ENCODE data around the gene PMF1.
"Not testable (repeated sequence)": the region's sequence is repeated elsewhere in the genome, so short reads cannot be mapped to it uniquely, and the experiment has no call there.

PMF1 gene

GRCh38 chr1:156212833-156213643 lies at the start of gene PMF1:
Gene PMF1, plus strand, starts transcription at chr1:156213007. Its CDS starts 9 bp downstream, at chr1:156213016.
- DNase-seq: peak; percentile 80

DNA sequence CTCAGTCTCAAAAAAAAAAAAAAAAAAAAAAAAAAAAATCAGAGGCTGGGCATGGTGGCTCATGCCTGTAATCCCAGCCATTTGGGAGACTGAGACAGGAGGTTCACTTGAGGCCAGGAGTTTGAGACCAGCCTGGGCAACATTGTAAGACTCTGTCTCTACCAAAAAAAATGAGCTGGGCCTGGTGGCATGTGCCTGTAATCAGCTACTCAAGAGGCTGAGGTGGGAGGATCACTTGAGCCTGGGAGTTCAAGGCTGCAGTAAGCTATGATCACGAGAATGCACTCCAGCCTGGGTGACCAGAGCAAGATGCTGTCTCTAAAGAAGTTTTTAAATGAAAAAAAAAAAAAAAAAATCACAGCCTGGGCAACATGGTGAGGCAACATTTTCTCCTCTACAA lies 49.1 kb upstream of the PMF1 start:
- DNase-seq: no peak

DNA sequence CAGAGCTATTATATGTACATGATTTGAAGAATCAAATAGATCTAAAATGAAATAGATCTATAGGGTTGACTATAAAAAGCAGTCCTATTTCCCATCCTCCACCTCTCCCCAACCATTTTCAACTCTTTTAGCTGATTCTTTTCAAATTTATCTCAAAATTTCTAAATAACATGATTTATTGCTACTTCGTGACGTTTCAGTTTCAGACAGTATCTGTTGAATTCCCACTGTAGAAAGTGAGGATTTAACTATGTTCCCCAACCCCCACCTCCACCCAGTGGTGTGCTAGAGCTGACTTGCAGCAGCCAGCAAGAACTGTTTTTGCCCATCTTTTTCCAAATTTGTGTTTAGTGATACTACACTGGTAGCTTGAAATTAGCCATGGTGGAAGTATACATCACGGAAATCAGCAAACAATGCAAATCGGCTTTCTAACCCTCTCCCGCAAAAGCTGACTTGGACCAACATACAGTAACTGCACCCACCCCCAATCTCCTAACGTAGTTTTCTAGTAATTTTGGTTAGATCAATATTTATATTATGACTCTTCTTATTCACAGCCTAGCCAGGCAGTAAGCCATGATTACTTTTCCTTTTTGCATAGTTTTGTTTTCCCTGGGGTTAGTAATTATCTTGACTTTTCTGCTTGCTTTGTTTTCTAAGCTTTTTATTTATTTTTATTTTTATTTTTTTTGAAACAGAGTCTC lies 48.5 kb upstream of the PMF1 start:
- no peak for DNase-seq

DNA sequence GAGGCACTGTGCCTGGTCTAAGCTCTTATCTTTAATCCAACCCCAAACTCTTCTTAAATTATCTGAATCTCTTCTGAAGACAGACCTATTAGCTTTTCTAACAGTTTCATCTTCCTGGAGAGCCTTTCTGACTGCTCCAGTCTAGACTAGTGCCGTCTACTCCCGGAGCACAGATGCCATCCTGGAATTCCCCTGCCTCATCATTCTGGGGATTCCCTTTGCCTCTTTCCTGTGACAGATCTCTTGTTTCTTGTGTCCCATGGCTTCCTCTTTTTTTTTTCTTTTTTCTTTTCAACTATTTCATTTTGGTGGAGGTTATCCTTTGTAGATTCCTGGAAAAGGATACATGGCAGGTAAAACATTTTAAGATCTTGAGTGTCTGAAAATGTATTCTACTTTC lies 47.7 kb upstream of the PMF1 start:
- no peak for DNase-seq

DNA sequence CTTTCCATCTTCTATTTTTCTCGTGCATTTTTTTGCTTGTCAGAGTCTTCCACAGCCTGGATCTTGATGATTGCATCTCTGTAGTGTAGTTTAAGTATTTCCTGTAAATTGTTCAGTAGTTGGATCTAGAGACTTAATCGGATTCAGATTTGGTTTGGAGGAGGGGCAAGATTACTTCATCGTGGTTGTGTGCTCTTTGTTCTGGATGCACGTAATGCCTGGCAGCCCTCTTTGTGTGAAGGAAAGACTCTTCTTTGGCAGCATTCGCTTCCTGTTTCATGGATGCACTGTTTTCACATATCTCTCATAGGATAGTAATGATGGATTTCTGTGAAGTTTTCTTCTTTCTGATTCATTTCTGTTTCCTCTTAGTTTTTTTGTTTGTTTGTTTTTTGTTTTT lies 45.3 kb upstream of the PMF1 start:
- no peak for DNase-seq

GRCh38 chr1:156172696-156173470 lies 39.9 kb upstream of the PMF1 start:
- no peak for DNase-seq

DNA sequence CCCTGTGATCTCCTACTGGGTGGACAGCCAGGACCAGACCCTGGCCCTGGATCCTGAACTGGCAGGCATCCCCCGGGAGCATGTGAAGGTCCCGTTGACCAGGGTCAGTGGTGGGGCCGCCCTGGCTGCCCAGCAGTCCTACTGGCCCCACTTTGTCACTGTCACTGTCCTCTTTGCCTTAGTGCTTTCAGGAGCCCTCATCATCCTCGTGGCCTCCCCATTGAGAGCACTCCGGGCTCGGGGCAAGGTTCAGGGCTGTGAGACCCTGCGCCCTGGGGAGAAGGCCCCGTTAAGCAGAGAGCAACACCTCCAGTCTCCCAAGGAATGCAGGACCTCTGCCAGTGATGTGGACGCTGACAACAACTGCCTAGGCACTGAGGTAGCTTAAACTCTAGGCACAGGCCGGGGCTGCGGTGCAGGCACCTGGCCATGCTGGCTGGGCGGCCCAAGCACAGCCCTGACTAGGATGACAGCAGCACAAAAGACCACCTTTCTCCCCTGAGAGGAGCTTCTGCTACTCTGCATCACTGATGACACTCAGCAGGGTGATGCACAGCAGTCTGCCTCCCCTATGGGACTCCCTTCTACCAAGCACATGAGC lies 36.1 kb upstream of the PMF1 start:
- DNase-seq: no peak

- DNase-seq: no peak
Measured at GRCh38 chr1:156177919-156178654, 34.7 kb upstream of the PMF1 start.

DNA sequence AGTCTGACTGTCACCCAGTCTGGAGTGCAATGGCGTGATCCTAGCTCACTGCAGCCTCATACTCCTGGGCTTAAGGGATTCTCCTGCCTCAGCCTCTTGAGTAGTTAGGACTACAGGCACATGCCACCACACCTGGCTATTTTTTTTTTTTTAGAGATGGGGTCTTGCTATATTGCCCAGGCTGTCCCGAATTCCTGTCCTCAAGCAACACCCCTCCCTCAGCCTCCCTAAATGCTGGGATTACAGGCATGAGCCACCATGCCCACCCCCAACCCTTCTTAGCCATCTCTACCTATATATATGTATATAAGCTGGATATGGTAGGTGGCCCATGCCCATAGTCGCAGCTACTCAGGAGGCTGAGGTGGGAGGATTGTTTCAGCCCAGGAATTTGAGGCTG lies 32.3 kb upstream of the PMF1 start:
- DNase-seq: no peak

GRCh38 chr1:156181391-156181924 lies 31.3 kb upstream of the PMF1 start:
- DNase-seq: not testable (repeated sequence)

DNA sequence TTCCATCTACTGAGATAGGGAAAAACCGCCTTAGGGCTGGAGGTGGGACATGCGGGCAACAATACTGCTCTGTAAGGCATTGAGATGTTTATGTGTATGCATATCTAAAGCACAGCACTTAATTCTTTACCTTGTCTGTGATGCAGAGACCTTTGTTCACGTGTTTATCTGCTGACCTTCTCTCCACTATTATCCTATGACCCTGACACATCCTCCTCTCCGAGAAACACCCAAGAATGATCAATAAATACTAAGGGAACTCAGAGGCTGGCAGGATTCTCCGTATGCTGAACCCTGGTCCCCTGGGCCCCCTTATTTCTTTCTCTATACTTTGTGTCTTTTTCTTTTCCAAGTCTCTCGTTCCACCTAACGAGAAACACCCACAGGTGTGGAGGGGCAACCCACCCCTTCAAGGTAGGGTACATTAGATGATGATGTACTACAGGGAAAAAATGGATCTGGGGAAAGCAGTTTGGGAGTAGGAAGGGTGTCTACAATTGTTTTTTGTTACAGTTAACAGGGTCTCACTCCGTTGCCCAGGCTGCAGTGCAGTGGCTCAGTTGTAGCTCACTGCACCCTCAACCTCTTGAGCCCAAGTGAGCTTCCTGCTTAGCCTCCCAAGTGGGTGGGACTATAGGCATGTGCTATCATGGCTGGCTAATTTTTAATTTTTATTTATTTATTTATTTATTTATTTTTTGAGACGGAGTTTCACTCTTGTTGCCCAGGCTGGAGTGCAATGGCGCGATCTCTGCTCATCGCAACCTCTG lies 30.6 kb upstream of the PMF1 start:
- not testable (repeated sequence) for DNase-seq

DNA sequence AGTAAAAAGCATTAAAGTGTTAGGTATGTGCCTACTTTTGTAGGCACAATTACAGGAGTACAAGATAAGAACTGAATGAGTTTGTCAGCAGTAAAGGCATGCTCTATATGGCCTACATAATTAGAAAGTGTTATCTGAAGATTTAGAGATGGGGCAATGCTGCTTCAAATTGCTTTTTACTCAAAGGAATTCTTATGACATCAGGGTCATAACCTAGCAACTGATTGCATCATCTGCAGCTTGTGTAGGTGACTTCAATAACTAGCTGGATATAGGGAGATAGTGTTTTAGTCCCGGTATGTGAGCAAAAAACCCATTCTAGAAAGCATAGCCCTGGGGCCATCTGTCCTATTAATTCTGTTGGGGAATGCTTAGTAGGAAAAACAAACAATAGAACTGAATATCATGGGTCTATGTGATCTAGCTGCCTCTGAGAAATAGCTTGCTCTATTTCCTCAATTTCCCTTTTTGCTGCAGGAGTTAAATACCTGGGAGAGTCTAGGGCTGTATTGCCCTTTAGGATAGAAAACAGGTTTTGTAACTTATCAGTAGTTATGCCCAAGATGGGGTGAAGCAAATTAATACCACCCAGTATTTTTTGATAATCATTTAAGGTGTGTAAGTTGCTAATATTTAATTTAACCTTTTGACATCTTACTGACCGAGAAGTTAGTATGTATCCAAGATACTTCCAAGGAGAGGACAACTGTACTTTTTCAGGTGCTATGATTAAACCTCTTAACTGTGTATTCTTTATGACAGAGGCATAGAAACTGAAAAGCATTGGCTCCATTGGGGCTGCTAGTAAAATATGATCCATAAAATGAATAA lies 26.2 kb upstream of the PMF1 start:
- DNase-seq: not testable (repeated sequence)

DNA sequence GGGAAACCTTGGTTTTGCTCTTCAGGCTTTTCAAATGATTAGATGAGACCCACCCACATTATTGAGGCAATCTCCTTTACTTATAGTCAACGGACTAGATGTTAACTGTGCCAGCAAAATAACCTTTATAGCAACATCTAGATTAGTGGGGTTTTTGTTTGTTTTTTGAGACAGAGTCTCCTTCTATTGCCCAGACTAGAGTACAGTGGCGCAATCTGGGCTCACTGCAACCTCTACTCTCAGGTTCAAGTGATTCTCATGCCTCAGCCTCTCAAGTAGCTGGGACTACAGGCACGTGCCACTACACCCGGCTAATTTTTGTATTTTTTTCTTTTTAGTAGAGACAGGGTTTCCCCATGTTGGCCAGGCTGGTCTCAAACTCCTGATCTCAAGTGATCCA lies 22.5 kb upstream of the PMF1 start:
- not testable (repeated sequence) for DNase-seq

DNA sequence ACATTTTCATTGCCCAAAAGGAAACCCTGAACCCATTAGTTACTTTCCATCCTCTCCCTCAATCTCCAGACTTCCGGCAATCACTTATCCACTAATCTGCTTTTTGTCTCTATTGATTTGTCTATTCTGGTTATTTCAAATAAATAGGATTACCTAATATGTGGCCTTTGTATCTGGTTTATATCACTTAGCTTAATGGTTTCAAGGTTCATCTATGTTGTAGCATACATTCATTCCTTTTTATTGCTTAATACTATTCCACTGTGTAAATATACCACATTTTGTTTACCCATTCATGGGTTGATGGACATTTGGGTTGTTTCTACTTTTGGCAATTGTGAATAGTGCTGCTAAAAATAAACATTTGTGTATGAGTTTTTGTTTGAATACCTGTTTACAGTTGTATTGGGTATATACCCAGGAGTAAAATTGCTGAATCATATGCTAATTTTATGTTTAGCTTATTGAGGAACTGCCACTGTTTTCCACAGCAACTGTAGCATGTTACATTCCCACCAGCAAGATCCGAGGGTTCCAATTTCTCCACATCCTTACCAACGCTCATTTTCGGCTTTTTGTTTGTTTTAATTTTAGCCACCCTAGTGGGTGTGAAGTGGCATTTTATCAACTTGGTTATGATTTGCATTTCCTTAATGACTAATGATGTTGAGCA lies 21.4 kb upstream of the PMF1 start:
- no peak for DNase-seq

DNA sequence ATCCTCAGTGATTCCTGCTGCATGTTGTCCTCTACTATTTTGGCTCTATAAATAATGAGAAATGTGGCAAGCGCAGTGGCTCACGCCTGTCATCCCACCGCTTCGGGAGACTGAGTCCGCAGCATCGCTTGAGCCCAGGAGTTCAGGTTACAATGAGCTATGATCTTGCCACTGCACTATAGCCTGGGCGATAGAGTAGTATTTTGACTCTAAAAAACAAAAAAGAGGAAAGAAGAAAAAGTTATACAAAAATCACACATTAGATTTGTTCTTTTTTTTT lies 19.7 kb upstream of the PMF1 start:
- no peak for DNase-seq

DNA sequence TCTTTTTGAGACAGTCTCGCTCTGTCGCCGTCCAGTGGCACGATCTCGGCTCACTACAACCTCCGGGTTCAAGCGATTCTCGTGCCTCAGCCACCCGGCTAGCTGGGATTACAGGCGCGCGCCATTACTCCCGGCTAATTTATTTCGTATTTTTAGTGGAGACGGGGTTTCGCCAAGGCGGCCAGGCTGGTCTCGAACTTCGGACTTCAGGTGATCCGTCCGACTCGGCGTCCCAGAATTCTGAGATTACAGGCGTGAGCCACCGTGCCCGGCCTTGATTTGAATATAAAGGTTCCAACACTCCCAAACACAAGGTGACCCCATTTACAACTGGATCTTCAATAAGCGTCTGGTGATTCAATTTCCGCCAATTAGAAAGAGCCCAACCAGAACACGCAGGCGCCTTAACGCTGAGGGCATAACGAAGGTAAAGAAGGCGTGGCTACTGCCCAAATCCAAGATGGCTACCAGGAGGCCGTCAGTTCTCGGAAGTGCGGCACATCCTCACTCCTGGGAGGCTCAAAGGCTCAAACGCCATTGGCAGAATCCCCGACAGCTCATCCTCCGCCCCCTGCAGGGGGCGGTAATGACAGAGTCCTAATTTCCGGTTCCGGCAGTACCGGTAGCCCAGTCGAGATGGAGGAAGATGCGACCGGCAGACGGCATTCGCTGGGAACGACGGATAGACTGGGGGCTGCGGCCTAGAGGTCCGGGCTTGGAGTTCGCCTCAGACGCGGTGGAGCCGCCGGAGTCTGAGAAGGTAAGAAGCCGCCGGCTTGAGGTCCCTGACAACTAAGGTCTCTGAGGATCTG lies 19.1 kb upstream of the PMF1 start, which contains the start of gene SLC25A44:
SLC25A44 (plus strand) TSS at position 617 of the 812 bp plus-strand sequence. CDS start 5,744 bp downstream, outside the sequence.
- DNase-seq: peak; percentile 97

GRCh38 chr1:156194300-156194652 lies 18.5 kb upstream of the PMF1 start:
- DNase-seq: no peak

GRCh38 chr1:156195853-156196252 lies 17.0 kb upstream of the PMF1 start:
- DNase-seq: no peak

- no peak for DNase-seq
Measured at GRCh38 chr1:156196445-156196844, 16.4 kb upstream of the PMF1 start.

All from GF-D8 (cell line).